Small intestine (tissue), 7 donors: ENCODE measurements around the gene ITGA2. TPM values are rescaled to one million over a fixed set of nuclear protein-coding genes. Genes with fewer than 3 reads are reported as not detected.

Source experiments
- DNase-seq, 2 donors: peaks; one replicate each; pipeline versions ENCODE4 v3.0.0 to v3.0.0-alpha.2; 2013
- FAIRE-seq: peaks from 2 replicates; lab custom pipeline; 2012; peaks lifted over from hg19 to GRCh38; lab: Jason Lieb, UNC
- H3K27ac ChIP-seq, 3 donors: one replicate each; pipeline ENCODE4 v1.5.1; 2013; ENCODE audit warnings: low read length in 2 of 3, mild to moderate bottlenecking in 2 of 3, control low read depth in 1 of 3, inconsistent platforms in 1 of 3, low read depth in 1 of 3, moderate library complexity in 1 of 3
- H3K27me3 ChIP-seq, 3 donors: one replicate each; pipeline ENCODE4 v1.6.1; 2013; ENCODE audit warnings: low read length in 3 of 3, inconsistent platforms in 1 of 3; ENCODE audit not compliant: control insufficient read depth in 3 of 3, insufficient read depth in 3 of 3
- H3K36me3 ChIP-seq, 3 donors: one replicate each; pipeline ENCODE4 v1.6.1; 2013; ENCODE audit warnings: low read length in 3 of 3, inconsistent platforms in 1 of 3, low read depth in 1 of 3, mild to moderate bottlenecking in 1 of 3, moderate library complexity in 1 of 3; ENCODE audit not compliant: control insufficient read depth in 3 of 3, insufficient read depth in 2 of 3
- H3K4me1 ChIP-seq, 3 donors: one replicate each; pipeline ENCODE4 v1.6.1; 2013; ENCODE audit warnings: low read length in 2 of 3, inconsistent platforms in 1 of 3, low read depth in 1 of 3, mild to moderate bottlenecking in 1 of 3, moderate library complexity in 1 of 3; ENCODE audit not compliant: control insufficient read depth in 3 of 3, insufficient read depth in 2 of 3
- H3K4me3 ChIP-seq, 3 donors: one replicate each; pipeline ENCODE4 v1.5.1; 2013; ENCODE audit warnings: low read length in 3 of 3, control low read depth in 1 of 3, inconsistent platforms in 1 of 3, low read depth in 1 of 3, mild to moderate bottlenecking in 1 of 3, moderate library complexity in 1 of 3
- H3K9me3 ChIP-seq, 2 donors: one replicate each; pipeline ENCODE4 v1.6.1; 2013; ENCODE audit warnings: low read depth in 1 of 2, low read length in 1 of 2; ENCODE audit not compliant: control insufficient read depth in 2 of 2, insufficient read depth in 1 of 2
- WGBS, 3 donors: extraction: QIAGEN DNeasy Blood & Tissue Kit; methylation state at CpG; one replicate each; pipeline ENCODE4 v1.1.7; 2013; 5-methylcytosine and 5-hydroxymethylcytosine counted together
- polyA plus RNA-seq, 4 donors: library from polyadenylated mRNA; stranded (reverse) in 3 of 4; unstranded in 1 of 4; fragments of 200-250 nt in 3 of 4; fragments of 120-200 nt in 1 of 4; gene quantifications; one replicate each; pipeline versions ENCODE4 v1.2.1 to v1.2.3, GENCODE V29; 2013
- donor health status: healthy with polysubstance abuse.
- donor health status: control.
- donor health status: control.
- donor health status: Bipolar disorder and iron deficiency.
- donor health status: healthy.

ITGA2 gene
- polyA plus RNA-seq, 4 donors = 1.8 to 15.2 (median 5.9) TPM

DNA sequence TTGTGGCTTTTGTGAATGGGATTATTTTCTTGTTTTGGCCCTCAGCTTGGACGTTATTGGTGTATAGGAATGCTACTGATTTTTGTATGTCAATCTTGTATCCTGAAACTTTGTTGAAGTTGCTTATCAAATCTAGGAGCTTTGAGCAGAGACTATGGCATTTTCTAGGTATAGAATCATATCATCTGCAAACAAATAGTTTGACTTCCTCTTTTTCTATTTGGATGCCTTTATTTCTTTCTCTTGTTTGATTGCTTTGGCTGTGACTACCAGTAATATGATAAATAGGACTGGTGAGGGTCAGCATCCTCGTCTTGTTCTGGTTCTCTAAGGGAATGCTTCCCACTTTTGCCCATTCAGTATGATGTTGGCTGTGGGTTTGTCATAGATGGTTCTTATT lies 24.7 kb downstream of the ITGA2 start:
- no peak for DNase-seq
- Histone ChIP-seq H3K36me3 (no peaks in the 10 kb centered on the region), H3K4me1 (no peaks in the 10 kb centered on the region), H3K27me3 (no peaks in the 10 kb centered on the region), H3K27ac (no peak overlapping the region), H3K4me3 (no peak overlapping the region), H3K9me3 (no peaks in the 10 kb centered on the region)
- 89 to 93% (median 90%) methylated on average over 2 of the region's 2 CpGs for WGBS, 3 donors
- FAIRE-seq = no peak

DNA sequence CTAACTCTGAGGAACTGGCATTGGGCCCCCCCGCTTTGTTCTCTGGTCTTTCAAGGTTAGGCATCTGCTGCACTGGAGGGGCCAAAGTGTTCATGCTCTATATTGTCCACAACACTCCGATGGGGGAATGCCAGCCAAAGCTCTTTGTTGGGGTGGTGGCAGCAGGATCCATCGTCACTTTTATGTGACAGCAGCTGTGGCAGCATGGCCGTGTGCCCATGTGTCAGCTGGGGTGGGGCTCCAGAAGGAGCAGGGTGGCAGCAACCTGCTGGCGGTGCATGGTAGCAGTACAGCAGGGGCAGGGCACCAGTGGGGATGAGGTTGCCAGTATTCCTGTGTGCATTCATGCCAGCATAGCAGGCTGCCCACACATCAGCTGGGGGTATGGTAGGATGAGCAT lies 28.2 kb downstream of the ITGA2 start:
- Histone ChIP-seq H3K4me3 (no peak overlapping the region), H3K9me3 (no peaks in the 10 kb centered on the region), H3K4me1 (peaks cover 0 to 4% (median 2%) of the 10 kb centered on the region in 3 donors), H3K27ac (no peak overlapping the region), H3K36me3 (no peaks in the 10 kb centered on the region), H3K27me3 (no peaks in the 10 kb centered on the region)
- FAIRE-seq = no peak
- 73 to 89% (median 88%) methylated on average over 5 of the region's 5 CpGs for WGBS, 3 donors
- no peak for DNase-seq

DNA sequence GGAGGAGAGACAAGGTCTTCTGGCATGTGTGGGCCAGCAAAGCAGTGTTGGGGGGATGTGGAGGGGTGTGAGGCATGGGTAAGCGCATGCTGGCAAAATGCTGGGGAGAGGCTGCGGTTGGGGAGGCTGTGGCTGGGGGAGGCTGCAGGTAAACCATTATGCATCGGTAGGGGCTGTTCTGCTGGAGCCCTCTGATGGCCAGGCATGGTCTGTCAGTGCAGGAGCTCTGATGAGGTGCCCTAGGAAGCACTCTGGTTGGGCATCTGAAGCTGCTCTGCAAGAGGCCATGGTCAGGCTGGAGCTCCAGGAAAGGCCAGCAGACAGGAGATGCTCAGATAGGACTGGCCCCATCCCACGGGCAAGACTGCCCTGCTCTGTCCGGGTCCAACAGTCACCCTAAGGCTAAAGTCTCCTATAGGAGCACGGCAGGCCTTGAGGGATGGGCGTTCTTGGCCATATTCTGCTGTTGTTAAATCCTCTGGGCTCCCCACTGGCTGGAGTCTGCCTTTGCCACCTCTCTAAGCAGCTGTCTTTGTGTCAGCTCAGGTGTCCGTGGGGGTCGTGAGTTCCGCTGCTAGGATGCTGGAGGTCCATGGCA lies 28.7 kb downstream of the ITGA2 start:
- DNase-seq (no peak), FAIRE-seq (no peak)
- WGBS, 3 donors = 93 to 94% (median 94%) methylated on average over 10 of the region's 10 CpGs

DNA sequence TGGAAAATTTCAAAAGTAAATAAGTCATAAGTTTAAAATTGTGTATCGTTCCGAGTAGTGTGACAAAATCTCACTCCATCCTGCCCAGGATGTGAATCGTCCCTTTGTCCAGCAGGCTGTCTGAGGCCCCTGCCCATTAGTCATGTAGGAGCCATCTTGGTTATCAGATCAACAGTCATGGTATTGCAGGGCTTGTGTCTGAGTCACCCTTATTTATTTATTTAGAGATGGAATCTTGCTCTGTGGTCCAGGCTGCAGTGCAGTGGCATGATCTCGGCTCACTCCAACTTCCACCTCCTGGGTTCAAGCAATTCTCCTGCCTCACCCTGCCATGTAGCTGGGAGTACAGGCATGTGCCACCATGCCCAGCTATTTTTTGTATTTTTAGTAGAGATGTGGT lies 30.2 kb downstream of the ITGA2 start:
- no peaks in the 10 kb centered on the region for H3K9me3 ChIP-seq
- 69 to 85% (median 84%) methylated on average over 4 of the region's 4 CpGs for WGBS, 3 donors
- no peak overlapping the region for H3K4me3 ChIP-seq
- peak in 1 of 2 donors; percentile 58 for DNase-seq
- H3K4me1 ChIP-seq = peaks cover under 1 to 4% (median 2%) of the 10 kb centered on the region in 3 donors
- H3K36me3 ChIP-seq = no peaks in the 10 kb centered on the region
- no peaks in the 10 kb centered on the region for H3K27me3 ChIP-seq
- FAIRE-seq = no peak
- H3K27ac ChIP-seq = no peak overlapping the region

More for the DNA sequence above, 28.7 kb downstream of the ITGA2 start:
- Histone ChIP-seq H3K27me3 (no peaks in the 10 kb centered on the region), H3K4me3 (no peak overlapping the region), H3K9me3 (no peaks in the 10 kb centered on the region), H3K4me1 (peaks cover 0 to 4% (median 2%) of the 10 kb centered on the region in 3 donors), H3K27ac (no peak overlapping the region), H3K36me3 (no peaks in the 10 kb centered on the region)

DNA sequence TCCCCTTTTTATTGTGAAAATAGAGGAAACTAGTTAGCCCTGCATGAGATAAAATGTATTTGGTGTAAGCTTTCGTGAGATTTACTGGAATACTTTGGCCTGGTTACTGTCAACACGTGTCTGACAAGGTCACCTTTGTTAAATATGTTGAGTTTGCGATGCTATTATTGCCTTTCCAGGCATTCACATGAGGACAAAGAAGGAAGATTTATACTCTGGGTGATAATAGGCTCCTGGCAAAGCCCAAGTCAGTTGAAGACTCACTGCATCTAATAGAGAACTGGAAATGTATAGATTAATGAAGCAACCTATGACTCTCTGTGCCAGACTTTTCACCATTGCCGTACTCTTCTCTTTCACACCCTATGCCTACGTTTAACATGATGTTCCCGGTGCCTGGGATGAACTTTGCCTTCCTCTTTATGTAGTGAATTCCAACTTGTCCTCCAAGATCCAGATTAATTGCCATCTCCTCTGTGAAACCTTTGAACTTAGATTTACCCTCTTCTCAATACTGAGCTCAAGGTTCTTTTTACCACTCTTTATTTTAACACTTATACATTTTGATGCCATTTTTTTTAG lies 33.9 kb downstream of the ITGA2 start:
- Histone ChIP-seq H3K4me3 (no peak overlapping the region), H3K27me3 (no peaks in the 10 kb centered on the region), H3K9me3 (no peaks in the 10 kb centered on the region), H3K36me3 (peaks cover 0 to 6% (median 0%) of the 10 kb centered on the region in 3 donors), H3K4me1 (peaks cover 4 to 5% (median 4%) of the 10 kb centered on the region in 3 donors), H3K27ac (peak overlapping the region in 1 of 3 donors; percentile 58)
- FAIRE-seq (no peak), DNase-seq (peak in 1 of 2 donors; percentile 91)
- WGBS, 3 donors = 34 to 64% (median 53%) methylated on average over 6 of the region's 6 CpGs

DNA sequence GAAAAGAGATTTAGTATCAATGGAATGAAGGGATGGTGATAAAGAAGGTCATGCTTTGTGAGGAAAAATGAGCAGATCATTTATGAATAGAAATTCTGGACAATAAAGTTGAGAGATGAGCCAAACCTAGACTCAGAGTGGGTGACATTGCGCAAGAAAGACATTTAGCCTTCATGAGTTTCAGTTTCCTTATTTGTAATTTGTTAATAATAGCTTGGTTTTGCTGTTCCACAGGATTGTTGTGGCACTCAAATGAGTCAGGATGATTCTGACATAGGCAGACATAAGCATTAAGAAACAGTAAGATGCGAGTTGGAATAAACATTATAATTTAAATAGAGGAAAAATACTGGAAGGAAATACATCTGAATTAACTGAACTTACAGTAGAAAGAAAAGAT lies 34.8 kb downstream of the ITGA2 start:
- Histone ChIP-seq H3K27ac (no peak overlapping the region), H3K4me1 (peaks cover 4 to 5% (median 4%) of the 10 kb centered on the region in 3 donors), H3K9me3 (no peaks in the 10 kb centered on the region), H3K27me3 (no peaks in the 10 kb centered on the region), H3K4me3 (no peak overlapping the region), H3K36me3 (peaks cover 0 to 9% (median 0%) of the 10 kb centered on the region in 3 donors)
- no peak for FAIRE-seq
- WGBS, 3 donors = 46 to 82% (median 66%) methylated on average over 2 of the region's 2 CpGs
- peak in 1 of 2 donors; percentile 35 for DNase-seq

DNA sequence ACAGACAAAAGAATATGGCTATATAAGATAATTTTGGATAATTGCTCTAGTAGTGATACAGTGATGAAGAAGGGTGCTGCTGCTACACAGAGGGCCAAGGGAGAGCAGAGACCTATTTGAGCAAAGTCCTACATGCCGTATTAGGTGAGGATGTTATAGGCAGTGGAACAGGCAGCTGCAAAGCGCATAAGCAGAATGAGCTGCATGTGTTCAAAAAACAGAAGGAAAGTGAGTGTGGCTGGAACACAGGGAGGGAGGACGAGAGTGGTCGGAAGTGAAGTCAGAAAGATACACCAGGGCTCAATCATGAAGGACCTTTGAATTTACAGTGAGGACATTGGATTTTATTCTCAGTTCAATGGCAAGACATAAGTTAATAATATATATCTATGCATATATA lies 35.4 kb downstream of the ITGA2 start:
- DNase-seq = no peak
- Histone ChIP-seq H3K9me3 (no peaks in the 10 kb centered on the region), H3K36me3 (peaks cover 0 to 9% (median 0%) of the 10 kb centered on the region in 3 donors), H3K4me3 (no peak overlapping the region), H3K27ac (peak overlapping the region in 1 of 3 donors; percentile 57), H3K4me1 (peaks cover 4 to 5% (median 4%) of the 10 kb centered on the region in 3 donors), H3K27me3 (no peaks in the 10 kb centered on the region)
- 74 to 92% (median 81%) methylated on average over 4 of the region's 4 CpGs for WGBS, 3 donors
- no peak for FAIRE-seq

DNA sequence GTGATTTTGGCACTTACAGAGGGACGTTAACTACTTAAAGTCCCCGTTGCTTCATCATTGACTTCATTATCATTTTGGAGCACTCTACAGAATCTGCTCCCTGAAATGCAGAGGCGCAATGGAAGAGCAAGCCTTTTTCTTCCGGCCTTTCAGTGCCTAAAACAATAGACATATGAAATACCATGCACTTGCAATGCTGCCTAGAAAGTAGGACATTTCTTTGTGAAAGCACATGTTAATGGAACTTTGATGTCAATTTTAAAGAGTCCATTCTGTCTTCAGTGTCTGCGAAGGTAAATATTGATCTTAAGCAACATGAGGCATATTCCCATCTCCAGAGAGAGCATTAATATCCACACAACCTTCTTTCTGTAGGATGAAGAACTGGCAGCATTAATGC lies 36.3 kb downstream of the ITGA2 start:
- H3K27ac ChIP-seq = no peak overlapping the region
- peaks cover 4 to 13% (median 4%) of the 10 kb centered on the region in 3 donors for H3K4me1 ChIP-seq
- H3K9me3 ChIP-seq = no peaks in the 10 kb centered on the region
- no peaks in the 10 kb centered on the region for H3K27me3 ChIP-seq
- FAIRE-seq (no peak), DNase-seq (no peak)
- H3K4me3 ChIP-seq = no peak overlapping the region
- H3K36me3 ChIP-seq = peaks cover 0 to 9% (median 0%) of the 10 kb centered on the region in 3 donors
- WGBS, 3 donors = 83 to 95% (median 92%) methylated on average over 5 of the region's 5 CpGs
